ENCODE measurements around the gene SHLD2.
"Not testable (repeated sequence)": the region's sequence is repeated elsewhere in the genome, so short reads cannot be mapped to it uniquely, and the experiment has no call there.

Gene SHLD2

GRCh38 chr10:87072449-87072848 is 22.6 kb upstream of the SHLD2 start:
- H3K9me3 ChIP-seq (ENCODE audit: insufficient read depth, low read depth, low read length), result no peaks in the 10 kb centered on the region
- H3K18ac ChIP-seq (ENCODE audit: low read length), result no peak overlapping the region
- H4K8ac ChIP-seq (ENCODE audit: low read depth, low read length), result no peak overlapping the region
- H3K14ac ChIP-seq (ENCODE audit: low read length), result no peak overlapping the region
- H3K4me1 ChIP-seq (ENCODE audit: control insufficient read depth in 1 of 2, insufficient read depth in 2 of 2, low read length in 2 of 2), result no peaks in the 10 kb centered on the region
- H3K4me3 ChIP-seq (ENCODE audit: low read depth, low read length), result no peak overlapping the region
- H3K9ac ChIP-seq (ENCODE audit: low read length), result no peak overlapping the region
- H3K79me2 ChIP-seq (ENCODE audit: control insufficient read depth, insufficient read depth, low read length, poor library complexity), result no peaks in the 10 kb centered on the region
- H3K79me1 ChIP-seq (ENCODE audit: low read length), result no peaks in the 10 kb centered on the region
- no peak overlapping the region for H2AFZ ChIP-seq (ENCODE audit: insufficient read depth, low read length, poor library complexity)
- no peak overlapping the region for H2BK12ac ChIP-seq (ENCODE audit: low read length)
- H3K4me2 ChIP-seq (ENCODE audit: low read length), result no peak overlapping the region
- no peak overlapping the region for H3K27ac ChIP-seq (ENCODE audit: low read depth, low read length)
- H2BK5ac ChIP-seq (ENCODE audit: low read depth, low read length, poor library complexity), result no peak overlapping the region
- DNase-seq, result no peak
- no peak overlapping the region for H3K4ac ChIP-seq (ENCODE audit: low read depth, low read length)
- H3K23ac ChIP-seq (ENCODE audit: low read length), result no peak overlapping the region
- no peak overlapping the region for H4K12ac ChIP-seq (ENCODE audit: low read depth, low read length)
- peaks cover 6 to 12% of the 10 kb centered on the region in 2 experiments for H3K36me3 ChIP-seq (ENCODE audit: control insufficient read depth in 1 of 2, insufficient read depth in 2 of 2, low read length in 2 of 2)
- H2AK5ac ChIP-seq (ENCODE audit: low read length), result no peak overlapping the region
- H4K91ac ChIP-seq (ENCODE audit: low read depth, low read length), result no peak overlapping the region
- WGBS (ENCODE audit: extremely low coverage, insufficient coverage, insufficient read length), result no CpG with 5 or more reads among the region's 2 CpGs
- no peak overlapping the region for H2BK120ac ChIP-seq (ENCODE audit: insufficient read depth, low read length, poor library complexity)
- H3K27me3 ChIP-seq (ENCODE audit: insufficient read depth, low read length), result no peaks in the 10 kb centered on the region

DNA sequence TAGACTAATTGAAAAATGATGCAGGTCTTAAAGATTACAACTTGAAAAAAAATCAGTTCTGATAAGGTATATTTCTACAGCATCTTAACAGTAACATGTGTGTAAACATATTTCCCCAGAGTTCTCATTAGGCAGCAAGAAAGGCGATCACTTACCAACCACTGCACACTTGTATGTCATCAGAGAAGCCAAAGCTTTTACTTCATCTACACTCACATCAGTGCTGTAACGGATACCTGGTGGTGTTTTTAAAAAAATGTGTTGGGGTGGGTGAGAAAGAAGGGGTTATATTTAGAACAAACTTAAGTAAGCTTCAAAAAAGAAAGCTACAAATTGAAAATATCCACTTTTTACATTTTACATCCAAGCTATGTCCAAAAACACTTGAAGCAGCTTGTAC is 18.6 kb upstream of the SHLD2 start:
- H3K4ac ChIP-seq (ENCODE audit: low read depth, low read length); H3K4me3 ChIP-seq (ENCODE audit: low read depth, low read length); H3K4me1 ChIP-seq (ENCODE audit: control insufficient read depth in 1 of 2, insufficient read depth in 2 of 2, low read length in 2 of 2); H3K27me3 ChIP-seq (ENCODE audit: insufficient read depth, low read length); H3K36me3 ChIP-seq (ENCODE audit: control insufficient read depth in 1 of 2, insufficient read depth in 2 of 2, low read length in 2 of 2); H3K79me2 ChIP-seq (ENCODE audit: control insufficient read depth, insufficient read depth, low read length, poor library complexity); H2BK12ac ChIP-seq (ENCODE audit: low read length); H3K9ac ChIP-seq (ENCODE audit: low read length); H3K14ac ChIP-seq (ENCODE audit: low read length); H3K4me2 ChIP-seq (ENCODE audit: low read length); H3K18ac ChIP-seq (ENCODE audit: low read length); DNase-seq; H3K9me3 ChIP-seq (ENCODE audit: insufficient read depth, low read depth, low read length); H4K91ac ChIP-seq (ENCODE audit: low read depth, low read length); H2BK5ac ChIP-seq (ENCODE audit: low read depth, low read length, poor library complexity); H2AK5ac ChIP-seq (ENCODE audit: low read length); H4K8ac ChIP-seq (ENCODE audit: low read depth, low read length); H3K79me1 ChIP-seq (ENCODE audit: low read length); H2BK120ac ChIP-seq (ENCODE audit: insufficient read depth, low read length, poor library complexity); H4K12ac ChIP-seq (ENCODE audit: low read depth, low read length); H3K27ac ChIP-seq (ENCODE audit: low read depth, low read length); H2AFZ ChIP-seq (ENCODE audit: insufficient read depth, low read length, poor library complexity); H3K23ac ChIP-seq (ENCODE audit: low read length): not testable (repeated sequence)
- WGBS (ENCODE audit: extremely low coverage, insufficient coverage, insufficient read length), result no CpG with 5 or more reads among the region's 2 CpGs

GRCh38 chr10:87079106-87079836 is 15.7 kb upstream of the SHLD2 start:
- Histone ChIP-seq H3K23ac (ENCODE audit: low read length) (no peak overlapping the region), H4K91ac (ENCODE audit: low read depth, low read length) (no peak overlapping the region), H2AK5ac (ENCODE audit: low read length) (no peak overlapping the region), H2BK5ac (ENCODE audit: low read depth, low read length, poor library complexity) (no peak overlapping the region), H2BK12ac (ENCODE audit: low read length) (no peak overlapping the region), H4K12ac (ENCODE audit: low read depth, low read length) (no peak overlapping the region), H3K14ac (ENCODE audit: low read length) (no peak overlapping the region), H4K8ac (ENCODE audit: low read depth, low read length) (no peak overlapping the region), H3K18ac (ENCODE audit: low read length) (no peak overlapping the region), H3K4me3 (ENCODE audit: low read depth, low read length) (no peak overlapping the region), H3K4me2 (ENCODE audit: low read length) (no peak overlapping the region), H2BK120ac (ENCODE audit: insufficient read depth, low read length, poor library complexity) (no peak overlapping the region), H3K9ac (ENCODE audit: low read length) (no peak overlapping the region), H3K4me1 (ENCODE audit: control insufficient read depth in 1 of 2, insufficient read depth in 2 of 2, low read length in 2 of 2) (no peaks in the 10 kb centered on the region), H3K36me3 (ENCODE audit: control insufficient read depth in 1 of 2, insufficient read depth in 2 of 2, low read length in 2 of 2) (peaks cover 0 to 3% of the 10 kb centered on the region in 2 experiments), H3K27ac (ENCODE audit: low read depth, low read length) (no peak overlapping the region), H3K27me3 (ENCODE audit: insufficient read depth, low read length) (no peaks in the 10 kb centered on the region), H3K4ac (ENCODE audit: low read depth, low read length) (no peak overlapping the region), H3K79me1 (ENCODE audit: low read length) (no peaks in the 10 kb centered on the region), H3K79me2 (ENCODE audit: control insufficient read depth, insufficient read depth, low read length, poor library complexity) (no peaks in the 10 kb centered on the region), H2AFZ (ENCODE audit: insufficient read depth, low read length, poor library complexity) (no peak overlapping the region), H3K9me3 (ENCODE audit: insufficient read depth, low read depth, low read length) (peaks cover 2% of the 10 kb centered on the region)
- no peak for DNase-seq
- no CpG with 5 or more reads among the region's 11 CpGs for WGBS (ENCODE audit: extremely low coverage, insufficient coverage, insufficient read length)

DNA sequence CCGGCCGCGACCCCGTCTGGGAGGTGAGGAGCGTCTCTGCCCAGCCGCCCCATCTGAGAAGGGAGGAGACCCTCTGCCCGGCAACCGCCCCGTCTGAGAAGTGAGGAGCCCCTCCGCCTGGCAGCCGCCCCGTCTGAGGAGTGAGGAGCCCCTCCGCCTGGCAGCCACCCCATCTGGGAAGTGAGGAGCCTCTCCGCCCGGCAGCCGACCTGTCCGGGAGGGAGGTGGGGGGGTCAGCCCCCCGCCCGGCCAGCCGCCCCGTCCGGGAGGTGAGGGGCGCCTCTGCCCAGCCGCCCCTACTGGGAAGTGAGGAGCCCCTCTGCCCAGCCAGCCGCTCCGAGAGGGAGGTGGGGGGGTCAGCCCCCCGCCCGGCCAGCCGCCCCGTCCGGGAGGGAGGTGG is 14.4 kb upstream of the SHLD2 start:
- not testable (repeated sequence) for H3K4me1 ChIP-seq (ENCODE audit: control insufficient read depth in 1 of 2, insufficient read depth in 2 of 2, low read length in 2 of 2); H3K9ac ChIP-seq (ENCODE audit: low read length); DNase-seq; H2BK12ac ChIP-seq (ENCODE audit: low read length); H4K12ac ChIP-seq (ENCODE audit: low read depth, low read length); H3K27ac ChIP-seq (ENCODE audit: low read depth, low read length); H3K18ac ChIP-seq (ENCODE audit: low read length); H3K23ac ChIP-seq (ENCODE audit: low read length); H3K4ac ChIP-seq (ENCODE audit: low read depth, low read length); H2BK120ac ChIP-seq (ENCODE audit: insufficient read depth, low read length, poor library complexity); H3K79me1 ChIP-seq (ENCODE audit: low read length); H3K4me3 ChIP-seq (ENCODE audit: low read depth, low read length); H2AK5ac ChIP-seq (ENCODE audit: low read length); H3K9me3 ChIP-seq (ENCODE audit: insufficient read depth, low read depth, low read length); H3K4me2 ChIP-seq (ENCODE audit: low read length); H2BK5ac ChIP-seq (ENCODE audit: low read depth, low read length, poor library complexity); H4K91ac ChIP-seq (ENCODE audit: low read depth, low read length); H3K14ac ChIP-seq (ENCODE audit: low read length); H4K8ac ChIP-seq (ENCODE audit: low read depth, low read length); H3K79me2 ChIP-seq (ENCODE audit: control insufficient read depth, insufficient read depth, low read length, poor library complexity); H3K36me3 ChIP-seq (ENCODE audit: control insufficient read depth in 1 of 2, insufficient read depth in 2 of 2, low read length in 2 of 2); H2AFZ ChIP-seq (ENCODE audit: insufficient read depth, low read length, poor library complexity); H3K27me3 ChIP-seq (ENCODE audit: insufficient read depth, low read length)
- no CpG with 5 or more reads among the region's 31 CpGs for WGBS (ENCODE audit: extremely low coverage, insufficient coverage, insufficient read length)
